Ishikawa (cell line): ENCODE data around the gene PLXNB3.

ENCODE experiments used
- EP300 ChIP-seq: IDR thresholded peaks from 2 replicates; pipeline ENCODE4 v1.6.1; 2012; ENCODE audit warnings: borderline replicate concordance
- FOXM1 ChIP-seq: IDR thresholded peaks from 2 replicates; pipeline ENCODE4 v1.6.1; 2012; ENCODE audit warnings: low read depth, borderline replicate concordance
- MAX ChIP-seq: IDR thresholded peaks from 2 replicates; pipeline ENCODE4 v1.6.1; 2012
- NFIC ChIP-seq: IDR thresholded peaks from 2 replicates; pipeline ENCODE4 v1.6.1; 2012
- TAF1 ChIP-seq: IDR thresholded peaks from 2 replicates; pipeline ENCODE4 v1.6.1; 2012; ENCODE audit warnings: low read depth, mild to moderate bottlenecking
- USF1 ChIP-seq: IDR thresholded peaks from 2 replicates; pipeline ENCODE4 v1.6.1; 2012
- ZBTB7A ChIP-seq: IDR thresholded peaks from 2 replicates; pipeline ENCODE4 v1.6.1; 2012; ENCODE audit warnings: low read depth

- TF ChIP-seq FOXM1 (no peak), EP300 (no peak), NFIC (no peak), TAF1 (no peak), MAX (no peak), ZBTB7A (no peak), USF1 (no peak)
Measured at GRCh38 chrX:153791104-153791852, 27.2 kb downstream of the PLXNB3 start.
